Keratinocyte (primary cell): ENCODE data around the gene RLBP1. TPM values are rescaled to one million over a fixed set of nuclear protein-coding genes. Genes with fewer than 3 reads are reported as not detected.
"Not testable (repeated sequence)": the region's sequence is repeated elsewhere in the genome, so short reads cannot be mapped to it uniquely, and the experiment has no call there.

ENCODE experiments used
- DNase-seq: peaks from one replicate; pipeline ENCODE4 v3.0.0-alpha.2; 2011; ENCODE audit warnings: low read depth, missing footprints, low spot score
- FAIRE-seq: peaks from 2 replicates; lab custom pipeline; 2011; peaks lifted over from hg19 to GRCh38; lab: Jason Lieb, UNC
- H2AFZ ChIP-seq: 2 replicates; pipeline ENCODE4 v1.6.0; 2012; ENCODE audit warnings: low read length, control low read depth, inconsistent platforms; ENCODE audit not compliant: control insufficient read depth
- H3K27ac ChIP-seq: 2 replicates; pipeline ENCODE4 v1.5.1; 2011; ENCODE audit warnings: low read length; ENCODE audit not compliant: control insufficient read depth, insufficient read depth
- H3K27me3 ChIP-seq: 3 replicates; pipeline ENCODE4 v1.6.0; 2011; ENCODE audit warnings: low read length; ENCODE audit not compliant: control insufficient read depth, insufficient read depth; ENCODE audit errors: extremely low read depth
- H3K36me3 ChIP-seq, 2 experiments: 2 replicates in 1 of 2; 3 replicates in 1 of 2; pipeline ENCODE4 v1.5.1; 2011; ENCODE audit warnings: low read length in 2 of 2, mild to moderate bottlenecking in 1 of 2; ENCODE audit not compliant: control insufficient read depth in 2 of 2, insufficient read depth in 2 of 2; ENCODE audit errors: extremely low read depth in 1 of 2
- H3K4me1 ChIP-seq: 3 replicates; pipeline ENCODE4 v1.5.1; 2011; ENCODE audit warnings: low read length; ENCODE audit not compliant: control insufficient read depth, insufficient read depth; ENCODE audit errors: extremely low read depth
- H3K4me2 ChIP-seq: 3 replicates; pipeline ENCODE4 v1.6.0; 2011; ENCODE audit warnings: low read depth, low read length; ENCODE audit not compliant: control insufficient read depth, insufficient read depth; ENCODE audit errors: extremely low read depth
- H3K4me3 ChIP-seq, 3 experiments: fragments of 200-600 bp in 1 of 3; sonication (generic) in 1 of 3; 2 replicates in 2 of 3; 3 replicates in 1 of 3; pipeline ENCODE4 v1.5.1; 2011 to 2016; ENCODE audit warnings: low read length in 3 of 3, mild to moderate bottlenecking in 3 of 3, control low read depth in 2 of 3, inconsistent platforms in 1 of 3, low read depth in 1 of 3, mixed read lengths in 1 of 3, mixed run types in 1 of 3, moderate library complexity in 1 of 3; ENCODE audit not compliant: control insufficient read depth in 2 of 3, insufficient read depth in 2 of 3; ENCODE audit errors: extremely low read depth in 1 of 3
- H3K79me2 ChIP-seq: 2 replicates; pipeline ENCODE4 v1.6.0; 2012; ENCODE audit warnings: low read length; ENCODE audit not compliant: control insufficient read depth, insufficient read depth
- H3K9ac ChIP-seq: 3 replicates; pipeline ENCODE4 v1.6.0; 2011; ENCODE audit warnings: low read length; ENCODE audit not compliant: control insufficient read depth, insufficient read depth; ENCODE audit errors: extremely low read depth
- H3K9me1 ChIP-seq: 3 replicates; pipeline ENCODE4 v1.6.0; 2011; ENCODE audit warnings: low read length; ENCODE audit not compliant: control insufficient read depth, insufficient read depth; ENCODE audit errors: extremely low read depth
- H3K9me3 ChIP-seq: 2 replicates; pipeline ENCODE4 v1.5.1; 2012; ENCODE audit warnings: low read depth, low read length; ENCODE audit not compliant: control insufficient read depth
- H4K20me1 ChIP-seq: 3 replicates; pipeline ENCODE4 v1.6.0; 2011; ENCODE audit warnings: low read length; ENCODE audit not compliant: control insufficient read depth, insufficient read depth; ENCODE audit errors: extremely low read depth
- CTCF ChIP-seq, 3 experiments: IDR thresholded peaks in 1 of 3; conservative IDR thresholded peaks in 1 of 3; optimal IDR thresholded peaks in 1 of 3; 2 replicates in 2 of 3; 3 replicates in 1 of 3; pipeline versions ENCODE3 to v1.5.1; 2011; ENCODE audit warnings: low read length in 3 of 3, mild to moderate bottlenecking in 3 of 3, moderate library complexity in 2 of 3, control low read depth in 1 of 3, inconsistent platforms in 1 of 3; ENCODE audit not compliant: insufficient read depth in 2 of 3; ENCODE audit errors: extremely low read depth in 1 of 3
- EZH2 ChIP-seq: IDR thresholded peaks from one replicate; pipeline ENCODE4 v1.6.1; 2012; ENCODE audit warnings: inconsistent platforms, mild to moderate bottlenecking, low read length, moderate library complexity
- dilution Hi-C: fragments of 300-500 bp; cut with MboI; formaldehyde crosslinking; loops from one replicate; pipeline ENCODE4 v1.7.0; 2020; ENCODE audit warnings: low sequenced_read_pairs; ENCODE audit not compliant: extremely low pct_ligation_motif_present
- polyA minus RNA-seq, 3 experiments: library from RNA; depleted of rRNA, polyadenylated mRNA; stranded (reverse); fragments of >200 nt; gene quantifications; 1 replicate in 1 of 3; 2 replicates in 1 of 3; 3 replicates in 1 of 3; pipeline ENCODE4 v1.2.3, GENCODE V29; 2011
- polyA plus RNA-seq, 5 experiments: library from polyadenylated mRNA; depleted of rRNA in 3 of 5; stranded (reverse) in 3 of 5; stranded (forward) in 1 of 5; unstranded in 1 of 5; fragments of >200 nt; gene quantifications; 1 replicate in 1 of 5; 2 replicates in 3 of 5; 3 replicates in 1 of 5; pipeline versions ENCODE4 v1.2.1 to v1.2.3, GENCODE V29; 2011 to 2012; ENCODE audit warnings: missing spikeins in 2 of 5, low read depth in 1 of 5, low replicate concordance in 1 of 5

Gene RLBP1
- not detected in 3 replicates for polyA plus RNA-seq
- not detected for polyA plus RNA-seq (2011; ENCODE audit: low read depth)
- polyA plus RNA-seq (2011; cell fraction: cytosol; rRNA removed): not detected in 2 replicates
- polyA plus RNA-seq (2011; cell fraction: nucleus; rRNA removed): not detected in 2 replicates
- not detected in 2 replicates for polyA plus RNA-seq (2012; ENCODE audit: low replicate concordance)
- not detected in 3 replicates for polyA minus RNA-seq
- polyA minus RNA-seq (2011; cell fraction: cytosol; rRNA and poly(A)+ RNA removed): not detected
- polyA minus RNA-seq (2011; cell fraction: nucleus; rRNA and poly(A)+ RNA removed): not detected in 2 replicates

- no peak within 1 kb of the TSS for H2AFZ ChIP-seq
Measured at GRCh38 chr15:89221543-89221942, at the start of gene RLBP1. TSS of gene RLBP1 (minus strand) at chr15:89221579. CDS start at chr15:89218975, 2,604 bp downstream.

GRCh38 chr15:89250142-89250541 lies 28.8 kb upstream of the RLBP1 start:
- FAIRE-seq, H3K9me3 ChIP-seq, H3K4me1 ChIP-seq, H3K36me3 ChIP-seq, H3K27me3 ChIP-seq, H3K27ac ChIP-seq, H4K20me1 ChIP-seq, H3K4me3 ChIP-seq, H3K4me2 ChIP-seq, H3K9ac ChIP-seq, DNase-seq, H2AFZ ChIP-seq, dilution Hi-C loops, H3K9me1 ChIP-seq: not testable (repeated sequence)
- H3K79me2 ChIP-seq: peaks cover 20% of the 10 kb centered on the region

More at GRCh38 chr15:89221543-89221942, at the start of gene RLBP1:
- TF ChIP-seq EZH2 (no peak), CTCF (optimal IDR thresholded peaks at IDR 0.05 in 1 of 3, IDR thresholded peaks at IDR 0.05 in 1 of 3, conservative IDR thresholded peaks at IDR 0.05 in 1 of 3; ENCODE audit: extremely low read depth in 1 of 3, insufficient read depth in 2 of 3, low read length in 3 of 3) (no peak)
- no peaks in the 10 kb centered on the region for H3K9me1 ChIP-seq
- no peak within 1 kb of the TSS for H3K9ac ChIP-seq
- peaks cover 16% of the 10 kb centered on the region for H3K27me3 ChIP-seq
- no peak within 1 kb of the TSS for H3K4me2 ChIP-seq
- no peak for DNase-seq
- no peaks in the 10 kb centered on the region for H4K20me1 ChIP-seq
- no peak within 1 kb of the TSS for H3K4me3 ChIP-seq
- H3K4me1 ChIP-seq: no peaks in the 10 kb centered on the region
- no peak within 1 kb of the TSS for H3K27ac ChIP-seq
- FAIRE-seq: no peak
- H3K79me2 ChIP-seq: no peaks in the 10 kb centered on the region
- no peaks in the 10 kb centered on the region for H3K9me3 ChIP-seq
- H3K36me3 ChIP-seq: no peaks in the 10 kb centered on the region
- dilution Hi-C loops: no loop called here

- Histone ChIP-seq H2AFZ (no peak overlapping the region), H3K9me3 (no peaks in the 10 kb centered on the region), H3K36me3 (no peaks in the 10 kb centered on the region), H4K20me1 (no peaks in the 10 kb centered on the region), H3K4me2 (no peak overlapping the region), H3K27me3 (no peaks in the 10 kb centered on the region), H3K9ac (no peak overlapping the region), H3K9me1 (no peaks in the 10 kb centered on the region), H3K4me3 (no peak overlapping the region), H3K79me2 (peaks cover 31% of the 10 kb centered on the region), H3K27ac (no peak overlapping the region), H3K4me1 (peaks cover 8% of the 10 kb centered on the region)
- DNase-seq (no peak), FAIRE-seq (no peak)
- no peak for TF ChIP-seq EZH2
- no peak for TF ChIP-seq CTCF (optimal IDR thresholded peaks at IDR 0.05 in 1 of 3, IDR thresholded peaks at IDR 0.05 in 1 of 3, conservative IDR thresholded peaks at IDR 0.05 in 1 of 3; ENCODE audit: extremely low read depth in 1 of 3, insufficient read depth in 2 of 3, low read length in 3 of 3)
- dilution Hi-C loops: no loop called here
Measured at GRCh38 chr15:89248584-89248983, 27.2 kb upstream of the RLBP1 start.
